Liver (tissue), 9 donors: ENCODE data around the gene EGLN1. TPM values are rescaled to one million over a fixed set of nuclear protein-coding genes. Genes with fewer than 3 reads are reported as not detected.
A peak's percentile ranks its signal among the peaks of the same experiment; 100 is the strongest.

Source experiments
- DNase-seq: peaks from one replicate; pipeline ENCODE4 v3.0.0-alpha.2; 2017; ENCODE audit warnings: low spot score
- H3K27ac ChIP-seq, 2 donors: one replicate each; pipeline ENCODE4 v1.7.0; 2013; ENCODE audit warnings: inconsistent platforms in 2 of 2, low read length in 2 of 2, control low read depth in 1 of 2, low read depth in 1 of 2, mild to moderate bottlenecking in 1 of 2
- H3K27me3 ChIP-seq, 4 donors: one replicate each; pipeline versions ENCODE4 v1.6.1 to v1.7.0; 2013; ENCODE audit warnings: low read length in 3 of 4, inconsistent platforms in 1 of 4, mild to moderate bottlenecking in 1 of 4, moderate library complexity in 1 of 4; ENCODE audit not compliant: control insufficient read depth in 4 of 4, insufficient read depth in 4 of 4
- H3K36me3 ChIP-seq, 4 donors: one replicate each; pipeline versions ENCODE4 v1.6.1 to v1.7.0; 2013; ENCODE audit warnings: low read length in 3 of 4, mild to moderate bottlenecking in 3 of 4, low read depth in 1 of 4, moderate library complexity in 1 of 4; ENCODE audit not compliant: control insufficient read depth in 4 of 4, insufficient read depth in 3 of 4
- H3K4me1 ChIP-seq, 4 donors: one replicate each; pipeline versions ENCODE4 v1.6.1 to v1.7.0; 2013; ENCODE audit warnings: low read length in 3 of 4, mild to moderate bottlenecking in 3 of 4, moderate library complexity in 1 of 4; ENCODE audit not compliant: control insufficient read depth in 4 of 4, insufficient read depth in 4 of 4
- H3K4me3 ChIP-seq, 3 donors: one replicate each; pipeline versions ENCODE4 v1.6.1 to v1.7.0; 2013; ENCODE audit warnings: low read length in 3 of 3, control low read depth in 1 of 3, low read depth in 1 of 3, mild to moderate bottlenecking in 1 of 3
- H3K9ac ChIP-seq, 2 donors: one replicate each; pipeline ENCODE4 v1.7.0; 2013; ENCODE audit warnings: low read length in 2 of 2, mild to moderate bottlenecking in 2 of 2, moderate library complexity in 2 of 2, control low read depth in 1 of 2, low read depth in 1 of 2
- H3K9me3 ChIP-seq, 4 donors: one replicate each; pipeline versions ENCODE4 v1.6.1 to v1.7.0; 2013; ENCODE audit warnings: low read length in 3 of 4; ENCODE audit not compliant: control insufficient read depth in 4 of 4
- ATF3 ChIP-seq: IDR thresholded peaks from 2 replicates; pipeline ENCODE4 v1.6.1; 2016; ENCODE audit warnings: antibody characterized with exemption
- CTCF ChIP-seq: fragments of 150-350 bp; IDR thresholded peaks from 2 replicates; pipeline ENCODE4 v1.5.1; 2017; ENCODE audit warnings: improper control_type of control experiment, low read depth, low read length; ENCODE audit not compliant: missing input control
- EGR1 ChIP-seq, 2 donors: IDR thresholded peaks; 2 replicates each; pipeline ENCODE4 v1.6.1; 2016 to 2018; ENCODE audit warnings: antibody characterized with exemption in 2 of 2, low read depth in 2 of 2
- FOXA1 ChIP-seq: IDR thresholded peaks from 2 replicates; pipeline ENCODE4 v1.6.1; 2016; ENCODE audit warnings: antibody characterized with exemption
- FOXA2 ChIP-seq: IDR thresholded peaks from 2 replicates; pipeline ENCODE4 v1.6.1; 2016; ENCODE audit warnings: antibody characterized with exemption
- GABPA ChIP-seq, 2 donors: IDR thresholded peaks in 1 of 2; conservative IDR thresholded peaks in 1 of 2; 2 replicates each; pipeline ENCODE4 v1.6.1; 2016; ENCODE audit warnings: antibody characterized with exemption in 2 of 2, mild to moderate bottlenecking in 1 of 2, moderate library complexity in 1 of 2
- HNF4A ChIP-seq, 2 donors: conservative IDR thresholded peaks; 2 replicates each; pipeline ENCODE4 v1.6.1; 2016; ENCODE audit warnings: antibody characterized with exemption in 2 of 2, mild to moderate bottlenecking in 2 of 2
- HNF4G ChIP-seq: IDR thresholded peaks from 2 replicates; pipeline ENCODE4 v1.6.1; 2016; ENCODE audit warnings: antibody characterized with exemption
- JUND ChIP-seq, 2 donors: IDR thresholded peaks; 2 replicates each; pipeline ENCODE4 v1.6.1; 2016; ENCODE audit warnings: antibody characterized with exemption in 2 of 2
- NR2F2 ChIP-seq: IDR thresholded peaks from 2 replicates; pipeline ENCODE4 v1.6.1; 2016; ENCODE audit warnings: antibody characterized with exemption
- RAD21 ChIP-seq, 2 donors: IDR thresholded peaks; 2 replicates each; pipeline ENCODE4 v1.6.1; 2016; ENCODE audit warnings: antibody characterized with exemption in 2 of 2, mild to moderate bottlenecking in 2 of 2
- RXRA ChIP-seq, 2 donors: IDR thresholded peaks; 2 replicates each; pipeline ENCODE4 v1.6.1; 2017 to 2018; ENCODE audit warnings: antibody characterized with exemption in 2 of 2, mild to moderate bottlenecking in 1 of 2
- SP1 ChIP-seq: IDR thresholded peaks from 2 replicates; pipeline ENCODE4 v1.6.1; 2018; ENCODE audit warnings: antibody characterized with exemption, mild to moderate bottlenecking
- TAF1 ChIP-seq: conservative IDR thresholded peaks from 2 replicates; pipeline ENCODE4 v1.6.1; 2016; ENCODE audit warnings: antibody characterized with exemption, mild to moderate bottlenecking
- YY1 ChIP-seq: IDR thresholded peaks from 2 replicates; pipeline ENCODE4 v1.6.1; 2016; ENCODE audit warnings: antibody characterized with exemption, mild to moderate bottlenecking
- ZBTB33 ChIP-seq: IDR thresholded peaks from 2 replicates; pipeline ENCODE4 v1.6.1; 2016; ENCODE audit warnings: antibody characterized with exemption
- WGBS: extraction: QIAGEN DNeasy Blood & Tissue Kit; methylation state at CpG from one replicate; pipeline ENCODE4 v1.1.7; 2013; 5-methylcytosine and 5-hydroxymethylcytosine counted together
- polyA plus RNA-seq, 2 donors: library from polyadenylated mRNA; stranded (reverse) in 1 of 2; unstranded in 1 of 2; fragments of 200-250 nt in 1 of 2; fragments of >200 nt in 1 of 2; fragmentation: Nextera tagmentation in 1 of 2; extraction: Ambion mirVana in 1 of 2; gene quantifications; one replicate each; pipeline versions ENCODE4 v1.2.1 to v1.2.3, GENCODE V29; 2013 to 2015
- total RNA-seq, 2 donors: library from RNA; depleted of rRNA; stranded (reverse); fragments of >200 nt; gene quantifications; one replicate each; pipeline ENCODE4 v1.2.3, GENCODE V29; 2014
- TF ChIP-seq, protein P1 (sequence below): IDR thresholded peaks from 2 replicates; pipeline ENCODE4 v1.6.1; 2016; ENCODE audit warnings: antibody characterized with exemption, mild to moderate bottlenecking
- TF ChIP-seq, protein P2 (sequence below): IDR thresholded peaks from 2 replicates; pipeline ENCODE4 v1.6.1; 2016; ENCODE audit warnings: antibody characterized with exemption
- donor health status: healthy.
- donor health status: healthy.
- donor health status: healthy.
- donor health status: healthy.
- donor health status: healthy.

EGLN1 gene
- total and polyA plus RNA-seq, 4 donors: 7.2 to 44.8 (median 22.2) TPM

- Histone ChIP-seq H3K9ac (no peak overlapping the region), H3K36me3 (no peaks in the 10 kb centered on the region), H3K27me3 (no peaks in the 10 kb centered on the region), H3K27ac (no peak overlapping the region), H3K4me1 (peaks cover 0 to 13% (median 7%) of the 10 kb centered on the region in 4 donors), H3K9me3 (no peaks in the 10 kb centered on the region), H3K4me3 (no peak overlapping the region)
- no peak for DNase-seq
- TF ChIP-seq, protein P1, sequence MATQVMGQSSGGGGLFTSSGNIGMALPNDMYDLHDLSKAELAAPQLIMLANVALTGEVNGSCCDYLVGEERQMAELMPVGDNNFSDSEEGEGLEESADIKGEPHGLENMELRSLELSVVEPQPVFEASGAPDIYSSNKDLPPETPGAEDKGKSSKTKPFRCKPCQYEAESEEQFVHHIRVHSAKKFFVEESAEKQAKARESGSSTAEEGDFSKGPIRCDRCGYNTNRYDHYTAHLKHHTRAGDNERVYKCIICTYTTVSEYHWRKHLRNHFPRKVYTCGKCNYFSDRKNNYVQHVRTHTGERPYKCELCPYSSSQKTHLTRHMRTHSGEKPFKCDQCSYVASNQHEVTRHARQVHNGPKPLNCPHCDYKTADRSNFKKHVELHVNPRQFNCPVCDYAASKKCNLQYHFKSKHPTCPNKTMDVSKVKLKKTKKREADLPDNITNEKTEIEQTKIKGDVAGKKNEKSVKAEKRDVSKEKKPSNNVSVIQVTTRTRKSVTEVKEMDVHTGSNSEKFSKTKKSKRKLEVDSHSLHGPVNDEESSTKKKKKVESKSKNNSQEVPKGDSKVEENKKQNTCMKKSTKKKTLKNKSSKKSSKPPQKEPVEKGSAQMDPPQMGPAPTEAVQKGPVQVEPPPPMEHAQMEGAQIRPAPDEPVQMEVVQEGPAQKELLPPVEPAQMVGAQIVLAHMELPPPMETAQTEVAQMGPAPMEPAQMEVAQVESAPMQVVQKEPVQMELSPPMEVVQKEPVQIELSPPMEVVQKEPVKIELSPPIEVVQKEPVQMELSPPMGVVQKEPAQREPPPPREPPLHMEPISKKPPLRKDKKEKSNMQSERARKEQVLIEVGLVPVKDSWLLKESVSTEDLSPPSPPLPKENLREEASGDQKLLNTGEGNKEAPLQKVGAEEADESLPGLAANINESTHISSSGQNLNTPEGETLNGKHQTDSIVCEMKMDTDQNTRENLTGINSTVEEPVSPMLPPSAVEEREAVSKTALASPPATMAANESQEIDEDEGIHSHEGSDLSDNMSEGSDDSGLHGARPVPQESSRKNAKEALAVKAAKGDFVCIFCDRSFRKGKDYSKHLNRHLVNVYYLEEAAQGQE: no peak
- TF ChIP-seq JUND (IDR thresholded peaks at IDR 0.05): no peak
- TF ChIP-seq, protein P2, sequence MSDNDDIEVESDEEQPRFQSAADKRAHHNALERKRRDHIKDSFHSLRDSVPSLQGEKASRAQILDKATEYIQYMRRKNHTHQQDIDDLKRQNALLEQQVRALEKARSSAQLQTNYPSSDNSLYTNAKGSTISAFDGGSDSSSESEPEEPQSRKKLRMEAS: no peak
- WGBS: 65% methylated on average over 4 of the region's 4 CpGs
These were observed 3.1 kb upstream of the EGLN1 start for GRCh38 chr1:231424950-231425805.

DNA sequence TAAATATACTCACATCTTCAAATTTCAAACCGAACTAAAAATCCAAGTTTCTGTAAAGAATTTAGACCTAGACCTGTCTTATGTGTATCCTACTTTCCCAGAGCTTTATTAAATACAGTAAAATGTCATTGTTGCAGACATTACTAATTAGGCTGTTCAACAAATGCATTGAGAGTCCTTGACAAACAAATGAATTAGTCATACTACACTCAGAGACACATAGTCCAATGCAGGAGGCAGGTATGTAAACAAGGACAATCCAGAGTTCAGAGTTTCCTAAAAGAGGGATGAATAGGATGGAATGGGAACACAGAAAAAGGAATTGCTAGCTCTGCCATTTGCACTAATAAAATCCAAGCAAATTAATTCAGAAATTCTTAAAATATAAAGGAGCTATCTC, 1.6 kb upstream of the EGLN1 start:
- Histone ChIP-seq H3K27ac (peak overlapping the region; percentile 99 to 100), H3K4me3 (peak overlapping the region in 1 of 3 donors; percentile 90), H3K4me1 (peaks cover 0 to 25% (median 17%) of the 10 kb centered on the region in 4 donors), H3K27me3 (no peaks in the 10 kb centered on the region), H3K9ac (peak overlapping the region in 1 of 2 donors; percentile 96), H3K9me3 (no peaks in the 10 kb centered on the region), H3K36me3 (no peaks in the 10 kb centered on the region)
- peak; percentile 93 to 97 for TF ChIP-seq JUND (IDR thresholded peaks at IDR 0.05)
- peak; percentile 53 to 54 for TF ChIP-seq RAD21 (IDR thresholded peaks at IDR 0.05)
- peak; percentile 96 to 98 for TF ChIP-seq HNF4A (conservative IDR thresholded peaks at IDR 0.05)
- peak; percentile 98 for TF ChIP-seq FOXA1
- peak in 1 of 2 donors; percentile 20 for TF ChIP-seq EGR1 (IDR thresholded peaks at IDR 0.05; ENCODE audit: low read depth in 2 of 2)
- no peak for TF ChIP-seq ZBTB33
- TF ChIP-seq TAF1: no peak
- TF ChIP-seq, protein P2: no peak
- TF ChIP-seq FOXA2: peak; percentile 99
- peak in 1 of 2 donors; percentile 25 for TF ChIP-seq GABPA (IDR thresholded peaks at IDR 0.05 in 1 of 2, conservative IDR thresholded peaks at IDR 0.05 in 1 of 2)
- peak; percentile 79 for TF ChIP-seq HNF4G
- TF ChIP-seq, protein P1: peak; percentile 71
- no peak for TF ChIP-seq CTCF
- TF ChIP-seq NR2F2: no peak
- TF ChIP-seq SP1: peak; percentile 85
- TF ChIP-seq ATF3: peak; percentile 94
- peak; percentile 71 for TF ChIP-seq YY1
- peak; percentile 42 to 60 for TF ChIP-seq RXRA (IDR thresholded peaks at IDR 0.05)
- 65% methylated on average over 1 of the region's 1 CpG for WGBS
- DNase-seq: no peak
